NCI-H1092 treated with DMSO at 0.1 percent for 48 hours (cell line): ENCODE measurements around the gene TMEM98.
"Not testable (repeated sequence)": the region's sequence is repeated elsewhere in the genome, so short reads cannot be mapped to it uniquely, and the experiment has no call there.

Source experiments
- DNase-seq: peaks from one replicate; lab custom pipeline; 2025; lab: John Stamatoyannopoulos, UW

The TMEM98 gene

DNA sequence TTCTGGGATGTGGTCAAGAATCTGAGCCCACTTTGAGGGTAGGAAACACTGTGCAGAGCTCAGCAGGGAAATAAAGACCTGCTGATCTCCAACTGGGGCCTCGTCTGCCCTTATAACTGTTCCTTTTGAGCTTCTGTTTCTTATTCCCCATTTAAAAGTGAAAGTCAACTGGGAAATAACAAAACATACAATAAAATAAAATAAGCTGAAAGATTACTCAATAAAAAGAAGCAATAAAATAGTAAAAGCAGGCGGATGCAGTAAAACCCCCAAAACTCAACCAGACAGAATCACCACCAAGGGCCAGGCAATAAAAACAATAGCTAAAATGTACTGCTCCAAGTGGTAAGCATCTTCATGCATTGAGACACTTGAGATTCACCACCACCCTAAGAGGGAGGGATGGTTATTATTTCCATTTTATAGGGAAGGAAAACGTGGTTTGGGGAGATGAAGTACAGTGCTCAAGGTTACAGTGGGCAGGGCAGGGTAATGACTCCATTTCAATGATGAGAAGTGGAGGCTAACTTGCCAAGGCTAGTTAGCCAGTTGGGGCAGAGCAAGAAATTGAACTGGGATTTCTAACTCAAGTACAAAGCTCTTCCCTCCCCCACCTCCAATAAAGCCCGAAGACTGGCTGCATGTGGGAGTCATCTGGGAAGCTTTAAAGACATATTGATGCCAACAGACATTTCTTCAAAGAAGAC is 57.2 kb downstream of the TMEM98 start:
- DNase-seq: no peak

- DNase-seq: not testable (repeated sequence)
Measured at GRCh38 chr17:32987453-32987805, 59.5 kb downstream of the TMEM98 start.

GRCh38 chr17:32987868-32988267 is 59.9 kb downstream of the TMEM98 start:
- not testable (repeated sequence) for DNase-seq

GRCh38 chr17:32988481-32989101 is 60.6 kb downstream of the TMEM98 start:
- no peak for DNase-seq

DNA sequence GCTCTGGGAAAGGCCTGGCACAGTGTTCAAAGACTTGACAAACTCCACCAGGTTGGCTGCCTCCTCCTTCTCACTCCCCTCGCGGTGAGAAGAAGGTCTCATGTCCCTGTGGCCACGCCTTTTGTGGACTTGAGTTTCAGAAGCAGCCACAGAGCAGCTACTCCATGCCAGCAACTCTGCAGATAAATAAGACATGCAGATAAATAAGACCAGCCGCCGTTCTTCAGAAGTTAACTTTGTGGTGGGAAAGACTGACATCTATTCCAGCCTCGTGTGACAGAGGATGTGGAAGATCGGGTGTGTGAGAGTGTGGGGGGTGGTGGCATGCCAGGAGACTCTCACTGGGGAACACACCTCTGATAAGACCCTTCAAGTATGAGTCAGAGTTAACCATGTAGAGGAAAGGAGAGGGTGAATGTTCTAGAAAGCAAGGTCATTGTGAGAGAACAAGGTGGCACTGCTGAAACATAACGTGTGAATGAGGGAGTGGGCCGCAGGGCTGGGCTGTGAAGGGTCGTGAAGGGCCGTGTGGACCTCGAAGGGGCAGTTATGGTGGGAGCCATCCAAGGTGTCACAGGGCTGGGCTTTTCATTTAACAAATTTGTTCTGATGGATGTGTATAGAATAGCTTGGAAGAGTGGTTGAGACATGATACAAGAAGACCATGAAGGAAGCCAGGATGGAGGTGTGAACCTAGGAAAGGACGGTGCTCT is 64.5 kb downstream of the TMEM98 start:
- DNase-seq: no peak

- no peak for DNase-seq
Measured at GRCh38 chr17:32993977-32994376, 66.0 kb downstream of the TMEM98 start.
